Stimulated activated CD8-positive, alpha-beta memory T cell treated with anti-CD3 and anti-CD28 coated beads, Interleukin-15, amount 100 ng/mL, for 1 hour (primary cell): ENCODE data around the gene MICALL1.
"Not testable (repeated sequence)": the region's sequence is repeated elsewhere in the genome, so short reads cannot be mapped to it uniquely, and the experiment has no call there.

Experiments used
- DNase-seq: peaks from one replicate; pipeline ENCODE4 v3.0.0-alpha.2; 2020; ENCODE audit warnings: low read depth

MICALL1 gene

GRCh38 chr22:37930270-37930951, 24.3 kb downstream of the MICALL1 start:
- DNase-seq, result no peak

GRCh38 chr22:37930952-37931440, 24.9 kb downstream of the MICALL1 start:
- no peak for DNase-seq

GRCh38 chr22:37931893-37932389, 25.8 kb downstream of the MICALL1 start:
- no peak for DNase-seq

GRCh38 chr22:37932401-37932800, 26.3 kb downstream of the MICALL1 start:
- DNase-seq, result no peak

GRCh38 chr22:37932821-37933578, 26.9 kb downstream of the MICALL1 start:
- no peak for DNase-seq

- DNase-seq, result peak; percentile 53
Measured at GRCh38 chr22:37933711-37934376, 27.7 kb downstream of the MICALL1 start.

GRCh38 chr22:37940698-37941376, 34.7 kb downstream of the MICALL1 start:
- DNase-seq, result no peak

GRCh38 chr22:37942133-37942532, 36.0 kb downstream of the MICALL1 start:
- DNase-seq, result no peak

GRCh38 chr22:37943136-37943824, 37.2 kb downstream of the MICALL1 start:
- DNase-seq, result no peak

- no peak for DNase-seq
Measured at GRCh38 chr22:37943825-37944198, 37.7 kb downstream of the MICALL1 start.

- DNase-seq, result not testable (repeated sequence)
Measured at GRCh38 chr22:37944423-37944822, 38.3 kb downstream of the MICALL1 start.

- not testable (repeated sequence) for DNase-seq
Measured at GRCh38 chr22:37947142-37947795, 41.2 kb downstream of the MICALL1 start.

- DNase-seq, result no peak
Measured at GRCh38 chr22:37951305-37951704, 45.2 kb downstream of the MICALL1 start.

- not testable (repeated sequence) for DNase-seq
Measured at GRCh38 chr22:37952629-37953028, 46.5 kb downstream of the MICALL1 start.

GRCh38 chr22:37953062-37953436, 47.0 kb downstream of the MICALL1 start:
- DNase-seq, result no peak

- peak; percentile 93 for DNase-seq
Measured at GRCh38 chr22:37953437-37954179, 47.5 kb downstream of the MICALL1 start, which contains the start of the genes C22orf23 and POLR2F. Gene C22orf23 (minus strand): TSS chr22:37953601. CDS start chr22:37953149, 452 bp downstream. Gene POLR2F (plus strand): TSS chr22:37953699. CDS start chr22:37953788, 89 bp downstream.

GRCh38 chr22:37954686-37955085, 48.6 kb downstream of the MICALL1 start:
- DNase-seq, result no peak

- DNase-seq, result not testable (repeated sequence)
Measured at GRCh38 chr22:37955825-37956397, 49.8 kb downstream of the MICALL1 start.

- no peak for DNase-seq
Measured at GRCh38 chr22:37957232-37957631, 51.1 kb downstream of the MICALL1 start.
